Osteoblast (primary cell): ENCODE data around the gene C6orf141. TPM values are rescaled to one million over a fixed set of nuclear protein-coding genes. Genes with fewer than 3 reads are reported as not detected.

Source experiments
- DNase-seq: peaks from one replicate; pipeline ENCODE4 v3.0.0; 2011; ENCODE audit warnings: low spot score, mixed read lengths; ENCODE audit not compliant: insufficient read length; ENCODE audit errors: missing footprints
- H2AFZ ChIP-seq: 2 replicates; pipeline ENCODE4 v1.6.0; 2011; ENCODE audit warnings: mild to moderate bottlenecking, low read length
- H3K27ac ChIP-seq: 2 replicates; pipeline ENCODE4 v1.5.1; 2011; ENCODE audit warnings: mild to moderate bottlenecking, low read depth, low read length, moderate library complexity
- H3K27me3 ChIP-seq: 2 replicates; pipeline ENCODE4 v1.6.0; 2012; ENCODE audit warnings: mild to moderate bottlenecking, control low read depth, inconsistent platforms, low read length, moderate library complexity; ENCODE audit not compliant: insufficient read depth
- H3K36me3 ChIP-seq: 2 replicates; pipeline ENCODE4 v1.5.1; 2011; ENCODE audit warnings: mild to moderate bottlenecking, low read length, control low read depth, moderate library complexity; ENCODE audit not compliant: insufficient read depth
- H3K4me1 ChIP-seq: 2 replicates; pipeline ENCODE4 v1.5.1; 2011; ENCODE audit warnings: mild to moderate bottlenecking, low read length, control low read depth, moderate library complexity; ENCODE audit not compliant: insufficient read depth
- H3K4me2 ChIP-seq: 2 replicates; pipeline ENCODE4 v1.6.0; 2011; ENCODE audit warnings: mild to moderate bottlenecking, low read length; ENCODE audit not compliant: insufficient read depth
- H3K4me3 ChIP-seq: fragments of 200-600 bp; sonication (generic); 3 replicates; pipeline ENCODE4 v1.5.1; 2012; ENCODE audit warnings: mild to moderate bottlenecking, low read length, inconsistent platforms; ENCODE audit not compliant: insufficient read depth
- H3K79me2 ChIP-seq: 2 replicates; pipeline ENCODE4 v1.6.0; 2012; ENCODE audit warnings: mild to moderate bottlenecking, low read length, control low read depth, inconsistent platforms; ENCODE audit not compliant: insufficient read depth
- H3K9me3 ChIP-seq: 2 replicates; pipeline ENCODE4 v1.5.1; 2011; ENCODE audit warnings: low read depth, low read length, control low read depth
- H4K20me1 ChIP-seq: 2 replicates; pipeline ENCODE4 v1.6.0; 2012; ENCODE audit warnings: mild to moderate bottlenecking, low read length, control low read depth; ENCODE audit not compliant: insufficient read depth
- total RNA-seq: library from RNA; depleted of rRNA; stranded (reverse); fragments of >200 nt; gene quantifications from 2 replicates; pipeline ENCODE4 v1.2.3, GENCODE V29; 2012
- TF ChIP-seq, protein P1 (sequence below): IDR thresholded peaks from 2 replicates; pipeline ENCODE4 v1.5.1; 2011; ENCODE audit warnings: mild to moderate bottlenecking, low read depth, low read length, moderate library complexity; ENCODE audit errors: extremely low read depth

C6orf141 gene
- total RNA-seq, 1 donor: not detected

DNA sequence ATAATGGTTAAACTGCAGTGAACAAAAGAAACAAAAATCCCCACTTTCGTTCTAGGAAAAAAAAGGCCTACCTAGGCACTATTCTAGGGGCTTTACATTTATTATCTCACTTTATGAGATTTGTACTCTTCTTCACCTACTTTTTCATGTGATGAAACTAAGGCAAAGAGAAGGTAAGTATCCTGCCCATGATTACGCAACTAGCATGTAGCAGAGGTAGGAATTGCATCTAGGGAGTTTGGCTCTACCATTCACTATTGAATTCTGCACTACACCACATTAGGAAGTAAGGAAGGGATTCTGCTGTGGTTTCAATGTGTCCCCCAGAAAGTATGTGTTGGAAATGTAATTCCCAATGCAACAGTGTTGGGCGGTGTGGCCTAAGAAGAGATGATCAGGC, 11.4 kb upstream of the C6orf141 start:
- H3K27ac ChIP-seq: no peak overlapping the region
- no peak overlapping the region for H3K4me3 ChIP-seq
- H3K79me2 ChIP-seq: no peaks in the 10 kb centered on the region
- H3K27me3 ChIP-seq: no peaks in the 10 kb centered on the region
- no peak overlapping the region for H3K4me2 ChIP-seq
- H3K4me1 ChIP-seq: peaks cover 7% of the 10 kb centered on the region
- H2AFZ ChIP-seq: no peak overlapping the region
- no peak for DNase-seq
- H3K9me3 ChIP-seq: no peaks in the 10 kb centered on the region
- TF ChIP-seq, protein P1, sequence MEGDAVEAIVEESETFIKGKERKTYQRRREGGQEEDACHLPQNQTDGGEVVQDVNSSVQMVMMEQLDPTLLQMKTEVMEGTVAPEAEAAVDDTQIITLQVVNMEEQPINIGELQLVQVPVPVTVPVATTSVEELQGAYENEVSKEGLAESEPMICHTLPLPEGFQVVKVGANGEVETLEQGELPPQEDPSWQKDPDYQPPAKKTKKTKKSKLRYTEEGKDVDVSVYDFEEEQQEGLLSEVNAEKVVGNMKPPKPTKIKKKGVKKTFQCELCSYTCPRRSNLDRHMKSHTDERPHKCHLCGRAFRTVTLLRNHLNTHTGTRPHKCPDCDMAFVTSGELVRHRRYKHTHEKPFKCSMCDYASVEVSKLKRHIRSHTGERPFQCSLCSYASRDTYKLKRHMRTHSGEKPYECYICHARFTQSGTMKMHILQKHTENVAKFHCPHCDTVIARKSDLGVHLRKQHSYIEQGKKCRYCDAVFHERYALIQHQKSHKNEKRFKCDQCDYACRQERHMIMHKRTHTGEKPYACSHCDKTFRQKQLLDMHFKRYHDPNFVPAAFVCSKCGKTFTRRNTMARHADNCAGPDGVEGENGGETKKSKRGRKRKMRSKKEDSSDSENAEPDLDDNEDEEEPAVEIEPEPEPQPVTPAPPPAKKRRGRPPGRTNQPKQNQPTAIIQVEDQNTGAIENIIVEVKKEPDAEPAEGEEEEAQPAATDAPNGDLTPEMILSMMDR: no peak
- H3K36me3 ChIP-seq: no peaks in the 10 kb centered on the region
- H4K20me1 ChIP-seq: no peaks in the 10 kb centered on the region

DNA sequence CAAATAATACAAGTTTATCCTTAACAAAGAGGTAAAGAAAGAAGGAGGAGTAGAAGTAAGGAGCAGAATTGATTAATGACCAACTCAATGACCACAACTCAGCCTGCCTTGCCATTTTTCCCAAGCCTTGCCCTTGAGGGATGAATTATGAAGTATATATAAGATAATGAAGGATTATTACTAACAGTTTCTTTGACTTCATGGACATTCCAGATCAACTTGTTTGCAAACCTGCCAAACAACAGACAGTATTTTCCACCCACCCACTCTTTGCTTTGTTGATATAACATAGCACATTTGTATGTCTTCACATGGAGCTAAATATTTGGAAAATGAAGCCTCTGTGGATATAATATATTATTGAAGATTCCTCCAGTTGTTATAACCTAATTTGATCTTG, 9.9 kb upstream of the C6orf141 start:
- no peak overlapping the region for H3K4me2 ChIP-seq
- no peaks in the 10 kb centered on the region for H3K27me3 ChIP-seq
- H3K4me3 ChIP-seq: no peak overlapping the region
- no peak overlapping the region for H2AFZ ChIP-seq
- DNase-seq: no peak
- H3K36me3 ChIP-seq: no peaks in the 10 kb centered on the region
- H3K27ac ChIP-seq: no peak overlapping the region
- H3K79me2 ChIP-seq: no peaks in the 10 kb centered on the region
- peaks cover 7% of the 10 kb centered on the region for H3K4me1 ChIP-seq
- no peaks in the 10 kb centered on the region for H3K9me3 ChIP-seq
- TF ChIP-seq, protein P1: no peak
- H4K20me1 ChIP-seq: no peaks in the 10 kb centered on the region

DNA sequence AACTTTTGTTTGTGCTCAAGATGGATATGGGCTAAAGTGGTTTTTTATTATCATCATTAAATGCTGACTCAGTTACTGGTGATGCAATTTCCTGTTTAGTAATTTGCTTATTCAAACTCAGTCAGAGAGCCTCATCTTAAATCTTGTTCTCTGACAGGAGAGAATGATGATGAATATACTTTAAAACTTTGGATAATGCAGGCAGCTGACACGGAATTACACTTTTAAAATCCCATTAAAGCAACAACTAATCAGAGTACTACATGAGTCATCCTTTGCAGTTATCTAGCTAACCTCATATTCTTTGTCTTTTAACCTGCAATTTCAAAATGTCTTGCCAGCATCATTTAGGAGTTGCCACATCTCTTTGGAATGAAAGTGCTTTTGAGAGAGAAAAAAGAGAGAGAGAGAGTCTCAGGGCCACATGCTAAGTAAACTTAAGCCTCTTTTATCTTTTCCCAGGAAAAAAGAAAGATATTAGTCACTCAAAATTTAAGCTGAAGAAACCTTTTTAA, 9.2 kb upstream of the C6orf141 start:
- no peaks in the 10 kb centered on the region for H3K36me3 ChIP-seq
- no peaks in the 10 kb centered on the region for H3K79me2 ChIP-seq
- no peak overlapping the region for H3K4me3 ChIP-seq
- no peaks in the 10 kb centered on the region for H3K9me3 ChIP-seq
- peak overlapping the region; percentile 40 for H3K27ac ChIP-seq
- no peak overlapping the region for H3K4me2 ChIP-seq
- no peaks in the 10 kb centered on the region for H4K20me1 ChIP-seq
- TF ChIP-seq, protein P1: no peak
- no peaks in the 10 kb centered on the region for H3K27me3 ChIP-seq
- H2AFZ ChIP-seq: no peak overlapping the region
- DNase-seq: peak; percentile 41
- H3K4me1 ChIP-seq: peaks cover 7% of the 10 kb centered on the region

- Histone ChIP-seq H3K9me3 (no peaks in the 10 kb centered on the region), H4K20me1 (no peaks in the 10 kb centered on the region), H3K27ac (peak overlapping the region; percentile 40), H3K36me3 (no peaks in the 10 kb centered on the region), H3K4me1 (peaks cover 7% of the 10 kb centered on the region), H3K79me2 (no peaks in the 10 kb centered on the region), H2AFZ (no peak overlapping the region), H3K4me3 (no peak overlapping the region), H3K27me3 (no peaks in the 10 kb centered on the region), H3K4me2 (peak overlapping the region; percentile 24)
- TF ChIP-seq, protein P1: no peak
- DNase-seq: no peak
Measured at GRCh38 chr6:49541936-49542335, 8.5 kb upstream of the C6orf141 start.
